Stimulated activated CD4-positive, alpha-beta T cell treated with anti-CD3 and anti-CD28 coated beads, Interleukin-2, amount 100 ng/mL, for 24 hours (primary cell): Measurements from ENCODE around the gene CBFA2T3.
A peak's percentile ranks its signal among the peaks of the same experiment; 100 is the strongest.
"Not testable (repeated sequence)": the region's sequence is repeated elsewhere in the genome, so short reads cannot be mapped to it uniquely, and the experiment has no call there.

ENCODE experiments used
- DNase-seq, 2 donors: peaks; one replicate each; pipeline ENCODE4 v3.0.0-alpha.2; 2020

Gene CBFA2T3

GRCh38 chr16:88919936-88920335 lies 57.1 kb downstream of the CBFA2T3 start:
- no peak for DNase-seq

DNA sequence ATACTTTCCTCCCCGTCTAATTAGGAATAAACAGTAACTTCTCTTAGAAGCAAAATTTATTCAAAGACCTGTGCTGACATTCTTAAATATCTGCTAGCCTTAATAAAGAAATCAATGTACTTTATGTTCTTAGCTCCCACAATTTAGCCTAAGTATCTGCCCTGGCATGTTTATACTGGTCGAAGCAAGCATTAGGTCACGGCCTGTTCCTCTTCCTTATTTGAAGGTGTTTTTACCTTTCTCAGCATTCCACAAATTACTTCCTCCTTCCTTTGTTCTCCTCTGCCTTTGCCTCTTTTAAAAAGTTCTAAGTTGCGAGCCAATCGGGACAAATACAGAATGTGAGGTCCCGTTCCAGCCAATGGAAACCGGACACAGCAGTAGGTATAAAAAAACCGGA lies 58.1 kb downstream of the CBFA2T3 start:
- not testable (repeated sequence) for DNase-seq

- no peak for DNase-seq
Measured at GRCh38 chr16:88917915-88918627, 58.9 kb downstream of the CBFA2T3 start.

GRCh38 chr16:88917146-88917914 lies 59.7 kb downstream of the CBFA2T3 start:
- no peak for DNase-seq

- no peak for DNase-seq
Measured at GRCh38 chr16:88915639-88916327, 61.2 kb downstream of the CBFA2T3 start.

DNA sequence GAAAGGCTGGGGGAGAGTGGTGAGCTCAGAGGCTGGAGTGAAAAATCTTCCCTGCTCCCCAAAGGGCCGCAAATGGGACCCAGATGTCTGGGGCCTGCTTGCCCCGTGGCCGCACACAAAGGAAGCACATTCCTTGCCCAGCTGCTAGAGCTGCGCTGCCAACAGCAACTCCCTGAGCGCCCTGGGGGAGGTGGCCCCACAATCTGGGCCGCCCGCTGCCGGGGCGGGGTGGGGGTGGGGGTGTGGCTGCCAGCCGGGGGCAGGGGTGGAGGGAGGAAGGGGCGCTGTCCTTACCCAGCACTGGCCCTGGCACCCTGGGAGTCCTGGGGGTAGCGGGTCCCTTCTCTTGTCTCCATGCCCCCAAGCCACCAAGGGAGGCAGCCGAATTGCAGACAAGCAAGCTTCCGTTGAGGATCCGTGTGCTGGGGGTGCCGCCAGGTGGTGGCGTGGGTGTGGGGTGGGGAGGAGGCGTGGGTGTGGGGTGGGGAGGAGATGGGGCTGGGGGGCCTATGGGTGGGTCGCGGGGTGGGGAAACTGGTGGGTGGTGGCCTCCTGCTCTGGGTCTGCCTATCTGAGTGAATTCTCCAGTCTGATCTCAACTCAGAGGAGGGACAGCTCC lies 62.1 kb downstream of the CBFA2T3 start:
- DNase-seq: no peak

DNA sequence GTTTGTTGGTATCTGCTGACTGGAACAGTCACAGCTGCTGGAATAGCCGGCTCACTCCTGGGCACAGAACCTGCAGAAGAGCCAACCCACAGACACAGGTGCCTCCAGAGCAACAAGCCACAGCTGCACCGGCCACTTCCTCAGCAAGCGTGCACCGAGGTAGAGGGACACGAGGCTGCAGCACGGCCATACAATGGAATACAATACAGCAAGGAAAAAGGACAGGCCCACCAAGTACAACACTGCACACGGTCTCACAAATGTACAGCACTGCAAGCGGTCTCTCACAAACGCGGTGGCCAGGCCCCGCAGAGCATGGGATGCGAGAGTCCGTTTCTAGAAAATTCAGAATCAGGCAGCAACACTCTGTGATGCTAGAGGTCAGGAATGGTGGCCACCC lies 63.1 kb downstream of the CBFA2T3 start:
- DNase-seq: no peak

- no peak for DNase-seq
Measured at GRCh38 chr16:88913001-88913612, 63.9 kb downstream of the CBFA2T3 start.

DNA sequence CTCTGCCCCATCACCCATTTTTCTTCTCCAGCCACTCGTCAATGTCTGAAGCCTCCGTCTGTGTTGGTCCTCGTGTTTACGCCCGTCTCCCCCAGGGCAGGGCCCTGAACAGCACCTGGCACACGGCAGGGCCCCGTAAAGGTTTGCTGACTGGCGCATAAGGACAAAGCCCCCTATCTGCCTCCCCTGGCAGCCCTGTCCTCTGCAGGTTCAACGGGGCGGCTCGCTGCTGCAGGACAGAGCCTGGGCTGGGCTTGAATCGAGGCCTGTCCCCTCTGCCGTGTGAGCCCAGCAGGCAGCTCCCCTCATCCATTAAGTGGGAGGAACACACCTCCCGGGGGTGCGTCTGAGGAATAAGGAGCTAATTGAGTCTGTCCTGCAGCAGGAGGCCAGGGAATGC lies 64.5 kb downstream of the CBFA2T3 start:
- DNase-seq: no peak

DNA sequence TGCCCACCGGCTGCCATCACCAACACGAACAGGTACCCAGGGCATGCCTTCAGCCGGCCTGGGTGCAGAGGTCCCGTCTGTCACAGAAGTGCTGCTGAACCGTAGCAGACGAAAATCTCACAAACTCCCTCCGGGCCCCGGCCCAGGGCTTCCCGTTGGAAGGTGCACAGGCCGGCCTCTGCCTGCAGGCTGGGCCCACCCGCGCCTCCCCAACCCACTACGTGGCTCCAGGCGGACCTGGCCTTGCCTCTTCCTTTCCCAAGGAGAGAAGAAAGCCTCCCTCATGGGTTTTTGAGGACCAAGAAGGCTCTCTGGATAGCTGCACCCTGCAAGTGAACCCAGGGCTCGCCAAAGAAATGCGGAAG lies 65.1 kb downstream of the CBFA2T3 start:
- no peak for DNase-seq

DNA sequence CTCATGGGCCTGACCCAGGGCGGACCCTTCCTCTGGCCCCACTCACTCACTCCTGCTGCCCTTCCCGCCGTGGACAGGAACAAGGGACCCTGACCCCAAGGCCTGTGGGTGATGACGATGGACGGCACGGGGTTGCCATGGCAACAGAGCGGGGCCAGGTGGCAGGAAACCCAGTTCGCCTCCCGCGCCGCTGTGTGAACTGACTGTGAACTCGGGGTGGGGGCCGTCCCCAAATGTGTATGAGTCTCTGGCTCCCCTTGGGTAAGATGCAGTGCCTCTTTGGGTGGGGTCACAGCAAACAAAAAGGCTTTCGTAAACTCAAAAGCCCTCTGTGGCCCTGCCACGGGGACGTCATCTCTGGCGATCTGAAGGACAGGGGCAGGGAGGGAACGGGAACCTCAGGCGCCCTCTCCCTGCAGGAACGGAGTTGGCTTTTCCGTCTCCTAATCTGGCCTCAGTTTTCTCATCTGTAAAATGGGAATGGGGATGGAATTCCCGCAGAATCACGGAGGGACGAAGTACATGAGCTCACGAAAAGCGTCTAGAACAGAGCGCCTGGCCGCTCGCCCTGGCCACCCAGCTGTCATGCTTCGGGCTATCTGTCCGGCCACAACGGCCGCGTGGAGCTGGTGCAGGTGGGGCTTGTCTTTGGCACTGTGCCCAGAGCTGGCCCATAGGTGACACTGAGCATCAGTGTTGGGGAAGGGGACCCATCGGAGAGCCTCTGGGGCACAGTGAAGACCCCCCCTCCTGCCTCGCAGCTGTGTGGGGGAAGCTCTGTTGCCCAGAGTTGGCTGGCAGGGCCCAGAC lies 65.7 kb downstream of the CBFA2T3 start:
- no peak for DNase-seq

DNA sequence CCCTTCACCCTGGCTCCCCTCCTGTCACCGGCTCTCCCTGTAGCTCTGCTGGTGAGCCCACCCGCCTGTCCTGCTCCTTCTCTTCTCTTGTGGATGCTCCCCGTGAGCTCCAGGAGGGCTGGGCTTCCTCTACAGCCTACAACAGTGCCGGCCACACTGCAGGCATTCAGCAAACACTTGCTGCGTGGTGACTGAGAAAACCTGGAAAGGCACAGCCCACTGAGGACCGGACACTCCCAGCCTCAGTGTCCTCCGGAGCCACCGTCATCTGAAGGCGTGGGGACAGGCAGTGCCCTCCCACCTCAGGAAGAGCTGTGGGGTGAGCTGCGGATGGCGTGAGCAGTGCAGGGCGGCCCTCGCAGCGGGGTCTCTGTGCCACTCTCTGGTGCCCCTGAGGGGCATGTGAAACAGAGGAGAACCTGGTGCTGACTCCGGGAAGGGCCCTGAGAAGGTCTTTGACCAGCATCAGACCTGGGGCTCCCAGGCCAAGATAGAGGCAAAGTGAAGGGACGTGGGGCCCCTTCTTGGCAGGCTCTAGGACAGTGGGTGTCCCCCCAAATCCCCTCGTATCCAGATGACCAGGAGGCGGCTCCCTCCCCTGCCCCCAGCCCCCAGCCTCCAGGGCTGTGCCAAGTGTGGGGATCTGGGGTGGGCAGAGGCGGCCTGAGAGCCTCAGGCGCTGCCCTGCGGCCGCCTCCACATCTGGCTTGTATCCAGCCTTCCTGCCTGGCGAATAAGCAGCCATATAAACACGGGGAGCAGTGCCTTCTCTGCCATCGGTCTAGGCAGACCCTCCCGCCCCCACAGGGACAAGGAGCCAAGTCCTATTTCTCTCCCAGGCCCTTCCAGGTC lies 66.5 kb downstream of the CBFA2T3 start:
- DNase-seq: no peak

GRCh38 chr16:88909431-88910210 lies 67.4 kb downstream of the CBFA2T3 start:
- DNase-seq: no peak

DNA sequence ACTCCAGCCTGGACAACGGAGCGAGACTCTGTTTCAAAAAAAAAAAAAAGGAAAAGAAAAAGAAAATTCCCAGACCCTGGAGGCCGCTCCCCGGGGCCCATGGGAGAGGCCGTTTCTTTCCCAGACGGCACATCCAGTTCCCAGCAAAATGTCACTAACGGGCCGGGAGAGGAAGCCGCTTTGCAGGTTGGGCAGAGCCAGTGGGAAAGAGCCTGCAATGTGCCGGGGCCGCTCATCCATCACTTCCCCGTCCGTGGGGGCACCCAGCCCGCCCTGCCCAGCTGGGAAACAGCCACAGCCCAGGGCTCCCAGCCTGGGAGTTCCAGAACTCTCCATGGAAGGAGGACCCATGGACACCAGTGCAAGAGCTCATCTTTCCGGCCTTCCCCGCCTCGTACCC lies 68.7 kb downstream of the CBFA2T3 start:
- no peak for DNase-seq

GRCh38 chr16:88907768-88908167 lies 69.2 kb downstream of the CBFA2T3 start:
- DNase-seq: no peak

GRCh38 chr16:88906535-88907105 lies 70.4 kb downstream of the CBFA2T3 start:
- no peak for DNase-seq

DNA sequence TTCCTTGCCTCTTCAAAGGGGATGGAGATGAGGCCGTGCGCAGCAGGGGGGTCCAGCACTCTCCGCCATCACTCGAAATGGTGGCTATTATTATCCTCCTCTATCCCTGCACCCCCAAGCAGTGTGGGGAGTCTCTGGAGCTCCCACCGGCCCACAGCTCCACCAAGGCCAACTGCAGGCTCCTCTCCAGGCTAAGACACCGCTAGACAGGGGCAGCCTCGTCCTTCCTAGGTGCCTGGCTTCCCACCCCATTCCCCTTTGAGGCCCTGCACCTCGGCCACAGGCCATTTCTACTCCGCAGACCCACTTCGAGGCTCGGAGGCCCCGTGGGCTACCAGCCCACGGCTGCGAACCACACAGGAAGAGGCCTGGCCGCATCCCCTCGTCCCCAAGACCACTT lies 71.0 kb downstream of the CBFA2T3 start:
- DNase-seq: no peak

DNA sequence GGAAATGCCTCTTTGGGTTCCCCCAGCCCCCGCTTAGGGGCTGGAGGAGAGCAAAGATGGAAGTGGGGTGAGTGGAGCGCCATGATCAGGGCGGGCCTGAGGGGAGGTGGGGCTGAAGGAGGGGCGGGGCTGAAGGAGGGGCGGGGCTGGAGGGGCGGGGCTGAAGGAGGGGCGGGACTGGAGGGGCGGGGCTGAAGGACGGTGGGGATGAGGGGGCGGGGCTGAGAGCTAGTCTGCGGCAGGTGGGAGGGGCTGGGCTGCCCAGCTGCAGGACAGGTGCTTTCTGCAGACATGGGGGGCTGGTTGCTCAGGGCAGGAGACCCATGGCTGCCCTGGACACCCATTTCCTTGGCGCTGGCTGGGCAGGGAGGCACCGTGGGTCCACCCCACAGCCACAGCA lies 71.4 kb downstream of the CBFA2T3 start:
- DNase-seq: peak in 1 of 2 donors; percentile 34

- DNase-seq: no peak
Measured at GRCh38 chr16:88904676-88905365, 72.2 kb downstream of the CBFA2T3 start.
